CD4-positive, alpha-beta T cell (primary cell): ENCODE data around the gene SVIL. TPM values are rescaled to one million over a fixed set of nuclear protein-coding genes. Genes with fewer than 3 reads are reported as not detected.
"Not testable (repeated sequence)": the region's sequence is repeated elsewhere in the genome, so short reads cannot be mapped to it uniquely, and the experiment has no call there.

ENCODE experiments used
- ATAC-seq: fragments of 200-7000 bp; cut with Tn5 transposase; one replicate; pipeline ENCODE4 v1.10.0; 2022; ENCODE audit warnings: mild to moderate bottlenecking; ENCODE audit not compliant: poor library complexity
- CTCF ChIA-PET: fragments of 350-600 bp; sonication (Branson Sonifier 250); formaldehyde crosslinking; loops from one replicate; lab custom pipeline; 2021; ENCODE audit warnings: antibody characterized with exemption, inconsistent platforms; lab: Charles Lee
- POLR2A ChIA-PET: fragments of 350-600 bp; sonication (Branson Sonifier 250); formaldehyde crosslinking; loops from one replicate; lab custom pipeline; 2021; ENCODE audit warnings: antibody characterized with exemption, inconsistent platforms; lab: Charles Lee
- DNase-seq, 14 experiments: peaks; one replicate each; pipeline ENCODE4 v3.0.0-alpha.2; 2013 to 2020; ENCODE audit warnings: mixed read lengths in 2 of 14
- H3K27ac ChIP-seq, 2 donors: one replicate each; pipeline versions ENCODE4 v1.5.1 to v1.7.0; 2013; ENCODE audit warnings: low read length in 2 of 2, low read depth in 1 of 2, mild to moderate bottlenecking in 1 of 2
- H3K27me3 ChIP-seq, 2 experiments: 1 replicate in 1 of 2; 2 replicates in 1 of 2; pipeline versions ENCODE4 v1.6.1 to v1.7.0; 2013; ENCODE audit warnings: low read length in 2 of 2, control low read depth in 1 of 2, mild to moderate bottlenecking in 1 of 2, moderate library complexity in 1 of 2; ENCODE audit not compliant: insufficient read depth in 2 of 2, control insufficient read depth in 1 of 2
- H3K36me3 ChIP-seq: one replicate; pipeline ENCODE4 v1.6.1; 2013; ENCODE audit warnings: low read length, control low read depth; ENCODE audit not compliant: insufficient read depth
- H3K4me1 ChIP-seq: one replicate; pipeline ENCODE4 v1.6.1; 2013; ENCODE audit warnings: low read length, control low read depth; ENCODE audit not compliant: insufficient read depth
- H3K4me3 ChIP-seq: one replicate; pipeline ENCODE4 v1.5.1; 2013; ENCODE audit warnings: mild to moderate bottlenecking, low read length, moderate library complexity
- H3K9me3 ChIP-seq, 2 experiments: 1 replicate in 1 of 2; 2 replicates in 1 of 2; pipeline versions ENCODE4 v1.6.1 to v1.7.0; 2013; ENCODE audit warnings: low read length in 2 of 2, mild to moderate bottlenecking in 2 of 2, control low read depth in 1 of 2, moderate library complexity in 1 of 2; ENCODE audit not compliant: control insufficient read depth in 1 of 2, insufficient read depth in 1 of 2
- H3K27ac Mint-ChIP-seq: one replicate; pipeline ENCODE4 v1.8.0; 2020; ENCODE audit warnings: mixed read lengths
- H3K27me3 Mint-ChIP-seq: one replicate; pipeline ENCODE4 v1.8.0; 2021; ENCODE audit warnings: mixed read lengths
- H3K36me3 Mint-ChIP-seq: one replicate; pipeline ENCODE4 v1.8.0; 2021; ENCODE audit warnings: low read depth, mixed read lengths
- H3K4me1 Mint-ChIP-seq: one replicate; pipeline ENCODE4 v1.8.0; 2021; ENCODE audit warnings: low read depth, mixed read lengths
- H3K4me3 Mint-ChIP-seq: one replicate; pipeline ENCODE4 v1.8.0; 2020; ENCODE audit warnings: mild to moderate bottlenecking, mixed read lengths
- H3K9me3 Mint-ChIP-seq: one replicate; pipeline ENCODE4 v1.8.0; 2020; ENCODE audit warnings: mixed read lengths
- intact Hi-C, 2 experiments: fragments of 100-400 bp; cut with DNase I in 1 of 2; cut with micrococcal nuclease in 1 of 2; formaldehyde crosslinking; loops; one replicate each; pipeline versions ENCODE4 v1.15.1 to v1.9.0; 2023 to 2025; cut with DNase I, micrococcal nuclease
- total RNA-seq, 174 experiments: library from RNA in 2 of 174; stranded (reverse) in 2 of 174; gene quantifications; one replicate each; pipeline ENCODE4 v1.2.3 and lab custom pipeline; 2021 to 2026
- TF ChIP-seq, protein P1 (sequence below): fragments of 200-600 bp; IDR thresholded peaks from one replicate; pipeline ENCODE4 v1.8.0; 2022; ENCODE audit warnings: antibody characterized with exemption, mild to moderate bottlenecking

Gene SVIL
- total RNA-seq, 2 experiments from 2014 or later: 38.5 to 40.3 TPM

DNA sequence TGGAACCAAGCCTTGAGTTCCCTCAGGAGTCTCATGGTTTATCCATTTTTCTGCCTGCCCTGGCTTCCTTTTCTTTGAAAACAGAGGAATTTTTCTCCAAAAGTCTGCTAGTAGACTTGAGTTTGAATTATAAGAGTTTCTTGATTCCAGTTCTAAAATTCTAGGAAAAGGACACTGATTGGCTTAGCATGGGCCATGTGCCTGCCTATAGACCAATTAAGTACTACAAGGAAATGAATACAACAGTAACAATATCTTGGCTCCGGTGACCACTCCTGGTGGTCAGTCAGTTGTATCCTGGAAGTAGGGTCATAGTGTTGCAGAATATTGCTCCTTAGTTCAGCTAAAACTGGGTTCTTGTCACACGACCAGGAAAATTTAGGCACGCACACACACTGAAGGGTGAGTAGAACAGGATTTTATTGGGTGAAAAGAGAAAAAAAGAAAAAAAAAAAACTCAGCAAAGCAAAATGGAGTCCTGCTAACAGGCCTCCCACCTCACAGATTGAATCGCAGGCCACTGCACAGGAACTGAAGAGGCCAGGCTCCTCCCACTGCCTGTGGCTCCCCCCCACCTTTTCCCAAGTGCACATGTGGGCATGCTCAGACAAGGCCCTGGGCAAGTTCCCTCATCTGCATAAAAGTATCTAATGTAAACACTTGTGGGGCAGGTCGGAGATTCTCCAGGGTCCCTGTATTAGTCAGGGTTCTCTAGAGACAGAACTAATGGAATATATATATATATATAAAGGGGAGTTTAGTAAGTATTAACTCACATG is 190.8 kb downstream of the SVIL start:
- no peak overlapping the region for H3K4me3 Mint-ChIP-seq
- peaks cover 18% of the 10 kb centered on the region for H3K36me3 Mint-ChIP-seq
- no peaks in the 10 kb centered on the region for H3K27me3 Mint-ChIP-seq
- Histone ChIP-seq H3K36me3 (no peaks in the 10 kb centered on the region), H3K27me3 (no peaks in the 10 kb centered on the region), H3K4me1 (peaks cover 3% of the 10 kb centered on the region), H3K9me3 (peaks cover under 1 to 2% of the 10 kb centered on the region in 2 experiments), H3K27ac (no peak overlapping the region), H3K4me3 (no peak overlapping the region)
- no peak overlapping the region for H3K27ac Mint-ChIP-seq
- peaks cover 4% of the 10 kb centered on the region for H3K9me3 Mint-ChIP-seq
- DNase-seq (no peak), ATAC-seq (no peak)
- ChIA-PET POLR2A (no interaction called here), CTCF (interaction anchor here (0.6 kb wide), 1 partner anchor 945 kb away, joined by 3 read pairs; no protein-coding TSS in a partner anchor)
- intact Hi-C loops: no loop called here
- TF ChIP-seq, protein P1, sequence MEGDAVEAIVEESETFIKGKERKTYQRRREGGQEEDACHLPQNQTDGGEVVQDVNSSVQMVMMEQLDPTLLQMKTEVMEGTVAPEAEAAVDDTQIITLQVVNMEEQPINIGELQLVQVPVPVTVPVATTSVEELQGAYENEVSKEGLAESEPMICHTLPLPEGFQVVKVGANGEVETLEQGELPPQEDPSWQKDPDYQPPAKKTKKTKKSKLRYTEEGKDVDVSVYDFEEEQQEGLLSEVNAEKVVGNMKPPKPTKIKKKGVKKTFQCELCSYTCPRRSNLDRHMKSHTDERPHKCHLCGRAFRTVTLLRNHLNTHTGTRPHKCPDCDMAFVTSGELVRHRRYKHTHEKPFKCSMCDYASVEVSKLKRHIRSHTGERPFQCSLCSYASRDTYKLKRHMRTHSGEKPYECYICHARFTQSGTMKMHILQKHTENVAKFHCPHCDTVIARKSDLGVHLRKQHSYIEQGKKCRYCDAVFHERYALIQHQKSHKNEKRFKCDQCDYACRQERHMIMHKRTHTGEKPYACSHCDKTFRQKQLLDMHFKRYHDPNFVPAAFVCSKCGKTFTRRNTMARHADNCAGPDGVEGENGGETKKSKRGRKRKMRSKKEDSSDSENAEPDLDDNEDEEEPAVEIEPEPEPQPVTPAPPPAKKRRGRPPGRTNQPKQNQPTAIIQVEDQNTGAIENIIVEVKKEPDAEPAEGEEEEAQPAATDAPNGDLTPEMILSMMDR: no peak
- H3K4me1 Mint-ChIP-seq: peaks cover 6% of the 10 kb centered on the region

DNA sequence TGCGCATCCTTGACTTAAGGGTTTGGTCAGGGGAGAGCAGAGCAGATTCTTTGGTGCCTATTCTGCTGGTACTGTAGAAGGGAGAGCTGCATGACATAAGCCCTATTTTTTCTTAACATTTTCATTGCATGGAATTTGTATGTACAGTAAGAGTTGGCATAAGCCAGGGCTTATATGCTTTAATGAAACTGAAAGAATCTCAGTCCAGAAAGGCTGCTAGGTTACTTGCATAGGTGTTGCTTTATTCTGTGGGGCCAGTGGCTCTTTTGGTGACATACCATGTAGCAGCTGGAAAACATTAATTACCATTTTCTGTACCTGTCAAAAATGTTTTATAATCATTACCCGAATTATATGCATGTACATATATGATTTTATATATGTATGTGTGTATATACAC is 193.8 kb downstream of the SVIL start:
- no peaks in the 10 kb centered on the region for H3K27me3 ChIP-seq
- TF ChIP-seq, protein P1: no peak
- CTCF ChIA-PET: no interaction called here

DNA sequence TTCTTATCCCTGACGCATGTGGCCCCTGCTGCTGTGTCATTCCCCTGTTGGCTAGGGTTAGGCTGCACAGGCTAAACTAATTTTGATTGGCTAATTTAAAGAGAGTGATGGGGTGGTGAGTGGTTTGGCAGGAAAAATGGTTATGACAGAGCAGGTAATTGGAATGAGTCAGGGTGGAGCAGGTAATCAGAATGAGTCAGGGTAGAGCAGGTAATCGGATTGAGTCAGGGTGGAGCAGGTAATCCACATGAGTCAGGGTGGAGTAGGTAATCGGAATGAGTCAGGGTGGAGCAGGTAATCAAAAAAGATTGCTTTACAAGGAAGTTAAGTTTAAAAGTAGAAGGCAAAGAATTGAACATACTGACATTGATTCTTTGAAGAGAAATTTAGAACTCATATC is 195.8 kb downstream of the SVIL start:
- POLR2A ChIA-PET, CTCF ChIA-PET, H3K4me1 Mint-ChIP-seq, H3K9me3 Mint-ChIP-seq, H3K4me1 ChIP-seq, H3K4me3 Mint-ChIP-seq, DNase-seq, intact Hi-C loops, H3K27me3 ChIP-seq, H3K27ac Mint-ChIP-seq, H3K4me3 ChIP-seq, ATAC-seq, H3K27me3 Mint-ChIP-seq, H3K27ac ChIP-seq, H3K36me3 ChIP-seq: not testable (repeated sequence)
- peaks cover 53% of the 10 kb centered on the region for H3K36me3 Mint-ChIP-seq
- peaks cover 13 to 19% of the 10 kb centered on the region in 2 experiments for H3K9me3 ChIP-seq

More for the DNA sequence above, 193.8 kb downstream of the SVIL start:
- H3K36me3 ChIP-seq: no peaks in the 10 kb centered on the region
- Mint-ChIP-seq H3K9me3 (peaks cover 6% of the 10 kb centered on the region), H3K27ac (no peak overlapping the region), H3K36me3 (peaks cover 37% of the 10 kb centered on the region), H3K27me3 (no peaks in the 10 kb centered on the region), H3K4me3 (no peak overlapping the region), H3K4me1 (peaks cover 4% of the 10 kb centered on the region)
- H3K27ac ChIP-seq: no peak overlapping the region
- no peak overlapping the region for H3K4me3 ChIP-seq
- POLR2A ChIA-PET: no interaction called here
- H3K4me1 ChIP-seq: no peaks in the 10 kb centered on the region
- intact Hi-C loops: no loop called here
- ATAC-seq (no peak), DNase-seq (no peak)
- peaks cover 13 to 19% of the 10 kb centered on the region in 2 experiments for H3K9me3 ChIP-seq
